HG03159 (cell line): ENCODE measurements around the gene TRAM2.

Experiments
- ATAC-seq: cut with Tn5 transposase; IDR thresholded peaks from one replicate; pipeline ENCODE4 v1.9.1; 2021; ENCODE audit warnings: mild to moderate bottlenecking, moderate library complexity; ENCODE audit not compliant: unreplicated experiment

The TRAM2 gene

DNA sequence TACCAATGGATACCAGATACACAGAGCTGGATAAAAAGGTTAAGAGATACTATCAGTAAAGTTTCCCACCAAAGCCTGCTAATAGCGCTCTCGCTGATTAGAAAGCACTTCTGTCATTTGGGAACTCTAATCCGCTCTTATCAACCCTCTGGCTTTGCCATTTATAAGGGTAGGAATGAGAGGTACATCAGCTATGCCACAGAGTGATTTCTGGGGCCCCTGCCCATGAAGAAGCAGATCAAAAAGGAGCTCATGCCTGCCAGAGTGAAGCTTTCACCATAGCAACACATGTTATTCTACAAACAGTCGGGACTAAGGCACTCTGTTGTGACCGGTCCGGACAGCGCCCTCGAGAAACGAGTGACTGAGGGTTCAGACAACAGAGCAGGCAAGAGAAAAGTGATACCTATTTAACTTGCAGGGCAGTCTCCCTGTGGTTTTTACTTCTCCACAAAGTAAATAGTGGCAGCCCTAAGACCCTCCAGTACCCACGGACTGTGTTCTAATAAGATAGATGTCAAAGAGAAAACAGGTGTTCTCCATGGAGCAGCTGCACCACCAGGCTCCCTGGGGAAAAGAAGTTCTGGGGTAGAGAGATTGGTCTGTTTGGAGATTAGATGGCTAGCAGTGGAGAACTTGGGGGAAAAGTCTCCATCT is 5.6 kb downstream of the TRAM2 start:
- no peak for ATAC-seq

DNA sequence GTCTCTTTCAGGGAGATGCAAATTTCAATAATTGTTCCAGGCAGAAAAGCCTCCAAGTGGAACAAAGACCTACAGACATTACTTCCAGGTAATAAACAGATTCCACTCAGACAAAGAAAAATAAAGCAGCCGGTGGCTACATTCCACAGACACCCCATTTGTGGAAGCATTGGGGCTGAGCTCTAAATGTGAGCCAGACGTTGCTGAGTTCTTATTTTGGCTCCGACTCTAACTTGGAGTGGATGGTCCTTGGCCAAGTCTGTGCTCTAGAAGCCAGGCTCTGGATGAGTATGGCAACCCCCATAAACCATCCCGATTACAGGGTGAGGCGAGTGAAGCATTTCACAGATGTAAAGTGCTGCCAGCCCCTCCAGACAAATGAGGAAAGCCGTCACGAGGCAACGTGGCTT is 6.6 kb downstream of the TRAM2 start:
- no peak for ATAC-seq

DNA sequence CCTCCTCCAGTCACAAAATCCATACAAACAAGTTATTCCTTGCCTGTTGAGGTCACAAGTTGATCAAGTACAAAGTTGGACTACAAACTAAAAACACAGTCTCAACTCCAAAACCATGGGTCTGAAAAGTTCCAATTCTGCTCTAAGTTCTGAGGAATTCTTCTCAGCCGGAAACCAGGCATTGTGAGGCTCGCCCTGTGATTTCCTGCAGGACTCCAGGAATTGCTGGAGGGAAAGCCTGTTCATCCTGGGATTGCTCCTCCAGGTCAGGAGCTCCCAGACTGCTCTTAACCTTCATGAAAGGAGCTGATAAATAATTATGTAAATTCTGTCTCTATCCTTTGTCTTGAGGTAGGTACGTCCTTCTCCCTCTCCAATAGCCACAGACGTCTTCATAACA is 8.5 kb downstream of the TRAM2 start:
- ATAC-seq: no peak

DNA sequence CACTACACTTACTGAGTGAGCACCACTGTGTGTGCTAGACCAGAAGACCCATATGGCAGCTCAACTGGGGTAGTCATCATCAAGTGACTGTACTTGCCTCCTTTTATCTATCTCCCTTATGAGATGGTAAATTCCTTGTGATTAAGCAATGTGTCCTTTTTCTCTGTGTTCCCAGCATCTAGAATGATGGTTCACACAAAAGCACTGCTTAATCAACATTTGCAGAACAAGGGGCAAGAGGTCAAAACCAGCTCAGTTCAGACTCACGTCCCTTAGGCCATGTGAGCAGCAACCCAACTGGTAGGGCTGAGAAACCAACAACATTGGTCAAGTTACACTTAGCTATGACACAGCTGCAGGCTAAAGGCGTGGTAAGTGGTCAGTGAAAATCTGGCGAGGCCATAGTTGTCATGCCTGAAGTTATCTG is 10.0 kb downstream of the TRAM2 start:
- ATAC-seq: no peak

DNA sequence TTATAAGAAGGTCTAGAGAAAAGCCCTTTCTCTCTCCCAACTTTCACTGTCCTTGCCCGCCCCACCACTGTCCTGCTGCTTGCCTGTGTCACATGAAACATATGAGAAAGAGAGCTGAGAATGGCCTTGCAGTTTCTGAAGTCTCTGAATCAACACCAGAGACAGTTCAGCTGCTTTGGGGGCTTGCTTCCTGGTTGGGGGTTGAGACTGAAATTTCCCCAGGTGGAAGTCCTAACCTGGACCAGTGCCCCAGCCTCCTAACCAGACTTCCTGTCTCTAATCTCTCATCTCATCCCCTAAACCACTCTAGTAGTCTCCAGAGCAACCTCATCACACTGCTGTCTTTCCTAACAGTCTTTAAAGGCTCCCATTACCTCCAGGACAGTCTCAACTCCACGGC is 10.7 kb downstream of the TRAM2 start:
- ATAC-seq: no peak

DNA sequence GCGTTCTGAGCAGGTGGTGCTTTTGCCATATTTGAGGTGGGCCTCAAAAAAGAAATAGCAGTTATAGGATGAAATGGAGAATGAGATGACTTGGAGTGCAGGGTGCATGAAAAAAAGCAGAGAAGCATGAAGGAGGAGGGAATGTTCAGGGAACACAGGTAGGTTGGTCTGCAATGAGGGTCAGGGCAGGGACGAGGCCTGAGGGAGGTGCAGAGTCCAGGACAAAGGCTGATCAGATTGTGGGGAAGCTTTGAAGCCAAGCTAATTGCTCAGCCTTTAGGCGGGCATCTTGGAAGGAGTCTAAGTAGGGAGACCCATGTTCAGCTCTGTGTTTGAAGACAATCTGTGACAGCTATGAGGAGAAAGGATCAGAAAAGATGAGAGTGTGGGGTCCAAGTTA is 12.0 kb downstream of the TRAM2 start:
- ATAC-seq: no peak

DNA sequence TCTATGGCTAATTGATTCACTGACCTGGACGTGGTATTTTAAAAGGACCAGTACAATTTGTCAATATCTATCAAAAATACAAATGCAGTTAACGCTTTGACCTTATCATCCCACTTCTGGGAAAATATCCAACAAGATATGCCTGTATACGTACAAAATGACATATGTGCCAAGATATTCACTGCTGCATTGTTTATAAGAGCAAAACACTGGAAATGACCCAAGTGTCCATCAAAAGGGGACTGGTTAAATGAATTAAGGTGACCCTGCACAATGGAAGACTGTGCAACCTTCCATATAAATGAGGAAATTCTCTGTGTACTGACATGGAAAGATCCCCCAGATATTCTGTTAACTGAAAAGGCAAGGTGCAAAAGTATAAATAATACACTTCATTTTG is 13.9 kb downstream of the TRAM2 start:
- ATAC-seq: no peak

DNA sequence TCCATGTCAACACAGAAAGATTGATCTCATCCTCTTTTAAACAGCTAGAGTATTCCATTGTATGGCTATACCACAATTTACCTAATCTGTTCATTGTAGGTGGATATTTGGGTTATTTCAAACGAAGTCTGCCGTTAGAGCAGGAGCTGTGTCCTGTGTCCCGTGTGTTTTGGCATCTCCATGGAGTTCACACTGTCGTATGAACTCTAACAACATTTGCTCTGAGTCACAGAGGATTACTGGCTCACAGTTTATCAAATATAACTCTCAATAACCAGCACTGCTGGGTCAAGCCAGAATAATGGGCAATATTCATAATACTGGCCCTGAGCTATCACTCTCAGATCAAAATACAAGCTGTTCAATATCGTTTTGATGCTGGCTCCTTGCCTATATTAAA is 16.4 kb downstream of the TRAM2 start:
- no peak for ATAC-seq

DNA sequence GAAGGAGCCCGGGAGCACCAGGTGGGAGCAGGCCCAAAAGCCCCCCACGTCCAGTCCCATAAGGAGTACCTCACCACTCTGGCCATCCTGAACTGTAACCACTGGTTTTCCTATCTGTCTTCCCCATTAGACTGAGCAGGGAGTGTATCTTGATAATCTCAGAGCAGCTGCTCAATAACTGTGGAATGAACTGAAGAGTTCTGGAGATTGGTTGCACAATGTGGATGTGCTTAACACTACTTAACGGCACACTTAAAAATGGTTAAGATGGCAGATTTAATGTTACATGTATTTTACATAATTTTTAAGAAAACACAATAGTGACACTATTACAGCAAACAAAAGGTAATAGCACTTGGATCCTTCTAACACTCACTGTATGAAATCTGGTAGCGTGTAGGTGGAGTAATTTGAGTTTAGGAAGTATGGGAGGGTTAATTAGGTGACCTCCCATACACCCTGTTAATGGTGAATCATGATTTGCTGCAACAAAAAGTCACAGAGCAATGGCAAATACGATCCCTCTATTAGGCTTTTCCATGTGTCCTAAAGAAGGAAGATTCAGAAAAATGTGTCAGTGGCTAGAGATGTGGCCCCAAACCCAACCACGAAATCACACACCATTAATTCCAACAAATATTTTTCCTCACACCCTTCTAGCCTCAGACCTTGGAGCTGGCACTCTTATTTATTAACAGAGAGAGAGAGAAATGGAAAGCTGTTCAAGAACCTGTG is 18.4 kb downstream of the TRAM2 start:
- no peak for ATAC-seq

DNA sequence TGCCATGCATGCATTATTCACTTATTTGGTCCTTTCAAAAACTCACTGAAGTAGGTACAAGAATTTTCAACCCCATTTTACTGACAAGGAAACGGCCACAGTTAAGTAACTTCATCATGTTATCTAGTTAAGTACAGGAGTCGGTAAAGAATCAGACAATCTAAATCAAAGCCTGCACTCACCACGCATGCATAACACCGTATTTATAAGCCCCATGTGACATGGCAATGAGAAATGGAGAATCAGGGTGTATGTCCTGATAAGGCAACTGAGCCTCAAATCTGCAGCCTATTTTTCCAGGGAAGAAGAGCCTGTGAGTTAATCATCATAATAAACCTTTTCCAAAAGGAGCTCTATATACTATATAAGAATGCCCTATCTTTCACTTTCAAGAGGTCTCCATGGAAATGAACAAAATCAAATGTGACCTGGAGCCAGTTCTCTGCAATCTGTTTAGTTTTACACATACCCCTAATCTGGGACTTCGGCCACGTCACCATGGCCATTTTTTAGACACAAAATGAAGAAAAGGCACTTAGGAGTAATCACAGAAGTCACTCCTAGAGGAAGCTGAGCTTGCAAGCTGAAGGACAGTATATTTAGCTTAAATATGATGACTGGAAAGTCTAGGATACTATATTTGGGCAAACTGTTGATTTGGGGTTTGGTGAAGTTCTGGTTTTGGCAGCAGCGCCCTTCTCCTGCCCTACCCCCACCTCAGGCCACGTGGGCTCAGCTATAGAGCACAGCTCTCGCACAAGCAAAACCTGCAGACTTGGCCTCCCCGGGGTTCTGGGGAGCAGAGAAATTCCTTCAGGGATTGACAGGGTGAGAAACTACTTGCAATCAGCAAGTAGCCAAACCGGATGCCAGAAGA is 19.2 kb downstream of the TRAM2 start:
- ATAC-seq: no peak

DNA sequence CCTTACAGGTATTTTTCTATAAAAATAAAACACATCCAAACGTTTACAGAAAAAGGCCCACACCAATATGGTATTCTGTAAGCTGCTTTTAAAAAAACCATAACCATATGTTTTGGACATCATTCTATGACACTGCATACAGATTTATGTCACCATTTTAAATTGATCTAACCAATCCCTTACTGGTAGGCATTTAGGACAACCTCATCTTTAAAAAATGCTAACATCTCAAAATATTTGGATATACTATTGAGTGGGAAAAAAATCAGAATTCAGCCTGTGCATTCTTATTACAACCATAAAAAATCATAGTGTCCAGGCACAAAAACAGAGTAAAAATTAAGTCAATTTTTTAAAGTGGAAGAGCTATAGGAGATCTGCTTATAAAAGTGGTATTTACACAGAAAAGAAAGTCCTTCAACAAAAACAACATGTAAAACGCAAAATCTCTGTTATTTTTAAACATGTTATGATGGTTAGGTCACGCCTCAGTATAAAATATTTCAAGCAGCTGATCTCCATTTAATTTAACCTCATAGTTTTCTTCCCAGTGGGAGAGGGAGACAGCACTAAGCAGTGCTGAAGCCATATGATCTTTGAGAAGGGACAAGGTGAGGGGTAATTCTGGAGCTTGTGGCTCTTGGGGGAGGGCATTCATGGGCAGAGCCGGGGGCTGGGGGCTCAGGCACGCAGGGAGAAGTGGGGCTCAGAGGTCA is 21.2 kb downstream of the TRAM2 start:
- no peak for ATAC-seq

DNA sequence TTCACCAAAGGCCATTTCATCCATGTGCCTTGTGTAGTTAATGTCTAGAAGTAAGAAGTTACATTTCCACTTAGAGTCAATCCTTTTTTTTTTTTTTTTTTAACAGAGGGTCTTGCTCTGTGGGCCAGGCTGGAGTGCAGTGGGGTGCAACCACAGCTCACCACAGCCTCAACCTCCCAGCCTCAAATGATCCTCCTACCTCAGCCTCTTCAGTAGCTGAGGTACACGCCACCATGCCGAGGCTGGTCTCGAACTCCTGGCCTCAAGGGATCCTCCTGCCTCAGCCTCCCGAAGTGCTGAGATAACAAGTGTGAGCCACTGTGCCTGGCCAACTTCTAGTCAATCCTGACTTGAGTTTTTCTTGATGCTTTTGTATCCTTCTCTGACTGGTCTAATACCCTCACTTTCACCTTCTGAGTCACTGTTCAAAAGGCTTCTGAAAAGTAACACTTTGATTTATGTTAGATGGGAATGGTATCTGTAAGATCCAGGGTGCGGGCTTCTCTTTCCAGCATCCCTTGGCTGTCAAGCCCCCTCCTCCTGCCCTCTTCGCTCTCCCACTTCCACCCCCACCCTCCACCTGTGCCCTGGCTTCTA is 22.1 kb downstream of the TRAM2 start:
- ATAC-seq: no peak

DNA sequence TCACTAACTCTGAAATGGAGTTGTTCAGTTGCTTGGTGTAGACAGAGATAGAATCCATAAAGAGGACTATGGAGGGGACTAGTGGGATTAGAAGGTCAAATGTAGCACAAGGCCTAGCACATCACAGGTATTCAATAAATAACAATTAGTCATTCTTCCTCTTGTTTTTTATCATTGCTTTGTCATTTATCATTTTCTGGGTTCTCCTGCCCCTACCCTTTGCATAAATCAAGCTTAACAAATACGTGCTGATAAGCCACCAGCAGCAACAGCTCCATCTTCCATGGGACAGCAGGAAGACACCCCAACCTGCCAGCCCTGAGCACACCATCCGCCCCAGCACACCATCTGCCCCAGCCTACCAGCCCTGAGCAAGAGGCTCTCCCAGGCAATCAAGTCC is 23.1 kb downstream of the TRAM2 start:
- ATAC-seq: no peak

DNA sequence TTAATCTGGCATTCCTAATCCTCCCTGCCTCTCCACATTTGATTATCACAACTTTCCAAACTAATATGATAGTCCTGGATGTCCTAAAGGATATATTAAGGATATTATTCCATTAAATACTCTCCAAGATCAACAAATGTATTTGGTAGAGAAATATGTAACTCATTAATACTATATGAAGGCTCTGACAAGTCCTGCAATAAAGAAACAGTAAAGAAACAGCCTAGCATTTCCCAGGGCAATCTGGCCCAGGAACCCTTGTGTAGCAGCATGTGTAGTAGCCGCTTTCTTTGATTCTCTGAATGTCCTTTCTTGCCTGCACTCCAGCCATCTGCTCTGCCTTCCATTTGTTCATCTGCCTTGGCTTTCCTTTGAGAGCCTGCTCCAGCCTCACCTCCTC is 23.7 kb downstream of the TRAM2 start:
- ATAC-seq: no peak

DNA sequence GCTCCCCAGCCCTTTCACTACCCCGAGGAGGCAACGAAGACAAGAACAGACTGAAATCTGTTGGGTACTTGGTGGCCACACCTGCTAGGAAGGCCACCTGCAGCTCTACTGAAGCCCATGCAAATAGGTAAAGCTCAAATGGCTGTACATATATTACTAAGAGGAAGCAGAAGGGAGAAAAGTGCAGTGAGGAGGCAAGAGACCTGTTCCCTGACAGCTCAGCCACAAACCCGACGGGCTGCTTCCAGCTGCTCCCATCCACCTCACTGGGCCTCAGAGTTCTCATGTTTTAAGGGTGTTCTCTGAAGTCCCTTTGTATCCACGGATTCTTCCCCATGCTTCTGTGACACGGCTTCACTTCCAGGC is 24.6 kb downstream of the TRAM2 start:
- peak; percentile 96 for ATAC-seq

DNA sequence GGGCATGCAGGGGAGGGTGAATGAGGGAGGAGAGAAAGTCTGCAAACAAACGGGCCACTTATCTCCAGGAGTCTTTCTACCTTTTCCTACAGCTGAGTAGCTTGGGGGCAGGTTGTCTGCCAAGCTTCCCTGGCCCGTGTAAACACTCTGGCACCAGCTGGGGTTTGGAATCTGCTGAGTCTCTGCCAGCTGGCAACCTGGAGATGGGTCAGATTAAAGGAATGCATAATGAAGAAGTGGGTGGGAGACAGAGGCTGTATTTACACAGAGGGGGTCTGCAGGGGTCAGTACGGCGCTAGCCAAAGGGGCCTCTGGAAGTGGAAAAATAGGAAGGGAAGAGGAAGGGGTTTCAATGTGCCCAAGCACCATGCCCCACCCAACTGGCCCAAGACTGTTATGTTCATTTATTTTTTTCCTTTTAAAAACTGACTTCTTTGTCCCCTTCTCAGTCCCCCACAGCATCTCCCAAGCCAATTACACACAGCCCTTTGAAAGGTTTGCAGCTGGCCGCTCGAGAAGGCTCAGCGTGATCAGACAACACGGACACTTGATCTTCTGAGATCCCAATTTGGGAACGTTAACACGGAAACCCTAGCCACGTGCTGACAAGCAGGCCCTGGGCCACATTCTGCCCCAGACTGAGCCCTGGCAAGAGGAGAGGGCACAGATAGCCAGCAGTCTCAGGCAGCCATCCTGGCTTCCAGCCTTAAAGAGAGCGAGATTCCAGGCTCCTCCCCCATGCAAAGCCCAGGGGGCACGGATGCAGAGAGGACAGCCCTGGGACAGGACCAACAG is 25.2 kb downstream of the TRAM2 start:
- ATAC-seq: no peak

DNA sequence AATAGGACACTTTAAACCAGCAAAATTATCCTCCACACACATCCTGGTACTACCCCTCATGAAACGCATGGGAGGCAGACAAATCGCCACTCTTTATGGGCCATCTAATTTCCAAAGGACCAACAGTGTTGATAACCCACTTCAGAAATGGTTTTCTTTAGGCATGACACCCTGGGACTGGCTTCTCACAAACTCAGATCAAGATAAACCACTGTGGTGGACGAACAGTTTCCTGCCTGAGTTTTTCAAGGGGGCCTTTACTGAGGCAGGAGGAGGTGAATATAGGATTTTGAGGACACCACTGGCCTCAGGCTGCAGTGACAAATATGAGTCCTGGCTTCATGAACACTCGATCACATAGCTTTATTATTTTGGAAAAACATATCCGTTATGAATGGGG is 26.0 kb downstream of the TRAM2 start:
- no peak for ATAC-seq

DNA sequence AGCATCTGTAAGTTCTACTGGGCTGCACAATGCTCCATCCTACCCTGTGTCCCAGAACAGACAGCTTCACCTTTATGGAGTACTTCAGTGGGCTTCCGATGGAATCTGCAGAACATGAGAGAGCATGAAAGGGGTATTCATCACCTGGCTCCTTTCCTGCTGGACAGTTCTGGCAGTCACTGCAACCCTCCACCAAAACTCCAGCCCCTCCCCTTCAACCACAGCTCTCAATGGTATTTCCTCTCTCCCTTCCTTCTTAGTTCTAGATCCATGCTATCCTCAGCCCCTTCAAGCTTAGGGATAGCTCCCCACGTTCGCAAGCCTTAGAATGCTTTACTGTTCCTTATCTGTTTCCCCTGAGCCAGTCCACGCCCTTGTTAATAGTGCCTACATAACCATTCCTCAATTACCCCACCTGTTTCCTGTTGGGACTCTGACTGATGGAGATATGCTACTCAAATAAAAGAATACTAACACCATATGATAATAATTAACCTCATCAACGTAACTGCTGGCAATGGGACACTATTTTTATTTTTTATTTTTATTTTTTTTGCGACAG is 26.8 kb downstream of the TRAM2 start:
- no peak for ATAC-seq

DNA sequence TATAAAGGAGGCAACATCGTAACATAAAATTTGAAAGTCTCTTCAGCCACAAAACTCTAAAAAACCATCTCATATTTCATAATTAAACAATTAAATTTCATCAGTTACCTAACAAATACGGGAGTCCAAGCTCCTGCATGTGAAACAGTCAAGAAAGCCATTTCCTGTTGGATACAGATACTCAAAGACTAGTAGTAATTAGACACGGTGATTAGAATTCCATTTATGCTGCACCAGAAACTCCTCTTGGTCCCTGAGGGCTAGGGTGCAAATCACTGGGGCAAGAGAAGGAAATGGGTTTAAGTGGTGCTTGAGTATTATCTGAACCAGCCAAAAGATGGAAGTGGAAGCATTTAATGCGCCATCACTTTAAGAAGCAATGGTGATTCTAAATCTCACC is 27.4 kb downstream of the TRAM2 start:
- no peak for ATAC-seq

DNA sequence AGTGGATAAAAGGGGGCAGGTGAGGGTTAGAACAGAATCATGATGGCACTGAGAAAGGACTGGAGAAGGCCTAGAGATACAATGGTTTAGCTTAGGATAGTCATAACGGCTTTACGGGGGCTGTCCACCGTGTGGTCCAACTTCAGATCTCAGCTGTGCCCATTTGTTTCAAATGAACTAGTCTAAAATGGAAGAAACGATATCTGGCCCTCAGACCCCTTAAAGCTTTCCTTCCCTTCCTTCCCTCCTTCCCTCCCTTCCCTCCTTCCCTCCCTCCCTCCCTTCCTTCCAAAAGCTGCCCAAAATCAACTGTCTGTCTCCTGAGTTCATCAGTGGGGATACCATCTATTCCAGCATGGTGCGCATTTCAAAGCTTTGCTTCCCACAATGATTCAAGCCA is 27.9 kb downstream of the TRAM2 start:
- ATAC-seq: no peak
